Left lobe of liver (tissue), 2 donors: ENCODE data around the gene ZNF793. TPM values are rescaled to one million over a fixed set of nuclear protein-coding genes. Genes with fewer than 3 reads are reported as not detected.

ENCODE experiments used
- ATAC-seq: fragments of 200-7000 bp; cut with Tn5 transposase; one replicate; pipeline ENCODE4 v1.9.1; 2020; ENCODE audit warnings: mild to moderate bottlenecking, moderate library complexity
- DNase-seq: peaks from one replicate; pipeline ENCODE4 v3.0.0-alpha.2; 2020; ENCODE audit warnings: low spot score
- total RNA-seq: library from RNA; stranded (reverse); gene quantifications from one replicate; pipeline ENCODE4 v1.2.1, GENCODE V29; 2021
- donor health status: DM: no; HTN: no; CAD: no; lungs with moderate emphysema.
- donor health status: DM: no; HTN: yes; CAD: no.

The ZNF793 gene
- total RNA-seq, 1 donor from 2014 or later = 0.33 TPM

DNA sequence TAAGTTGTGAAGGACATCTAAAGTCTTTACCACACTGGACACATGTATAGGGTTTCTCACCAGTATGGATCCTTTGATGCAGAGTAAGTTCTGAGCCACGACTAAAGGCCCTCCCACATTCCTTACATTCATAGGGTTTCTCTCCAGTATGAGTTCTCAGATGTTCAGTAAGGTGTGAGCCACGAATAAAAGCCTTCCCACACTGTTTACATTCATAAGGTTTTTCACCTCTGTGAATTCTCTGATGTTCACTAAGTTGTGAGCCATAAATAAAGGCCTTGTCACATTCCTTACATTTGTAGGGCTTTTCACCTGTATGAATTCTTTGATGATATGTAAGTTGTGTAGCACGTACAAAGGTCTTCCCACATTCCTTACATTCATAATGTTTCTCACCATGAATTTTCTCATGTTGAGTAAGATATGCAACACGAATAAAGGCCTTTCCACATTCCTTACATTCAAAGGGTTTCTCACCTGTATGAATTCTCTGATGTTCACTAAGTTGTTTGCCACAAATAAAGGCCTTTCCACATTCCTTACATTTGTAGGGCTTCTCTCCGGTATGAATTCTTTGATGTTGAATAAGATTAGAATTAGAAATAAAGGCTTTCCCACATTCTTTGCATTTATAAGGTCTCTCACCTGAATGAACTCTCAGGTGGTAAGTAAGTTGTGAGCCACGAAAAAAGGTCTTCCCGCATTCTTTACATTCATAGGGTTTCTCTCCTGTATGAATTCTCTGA is 58.1 kb downstream of the ZNF793 start:
- DNase-seq = no peak
- ATAC-seq = no peak

DNA sequence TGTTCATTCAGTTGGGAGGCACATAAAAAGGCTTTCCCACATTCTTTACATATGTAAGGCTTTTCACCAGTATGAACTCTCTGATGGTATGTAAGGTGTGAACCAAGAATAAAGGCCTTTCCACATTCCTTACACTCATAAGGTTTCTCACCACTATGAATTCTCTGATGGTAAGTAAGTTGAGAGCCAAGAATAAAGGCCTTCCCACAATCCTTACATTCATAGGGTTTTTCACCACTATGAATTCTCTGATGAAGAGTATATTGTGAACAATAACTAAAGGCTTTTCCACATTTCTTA is 58.6 kb downstream of the ZNF793 start:
- DNase-seq (no peak), ATAC-seq (no peak)

DNA sequence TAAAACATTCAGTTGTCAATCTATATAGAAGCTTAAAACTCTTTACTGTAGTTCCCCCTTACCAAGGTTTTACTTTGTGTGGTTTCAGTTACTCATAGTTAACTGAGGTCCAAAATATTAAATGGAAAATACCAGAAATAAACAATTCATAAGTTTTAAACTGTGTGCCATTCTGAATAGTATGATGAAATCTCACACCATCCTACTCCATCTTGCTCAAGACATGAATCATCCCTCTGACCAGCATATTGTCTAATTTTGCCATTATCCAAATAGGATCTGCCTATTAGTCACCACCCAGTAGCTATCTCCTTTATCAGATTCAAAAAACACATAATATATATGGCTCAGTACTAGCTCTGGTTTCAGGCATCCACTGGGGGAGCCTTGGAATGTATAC is 65.5 kb downstream of the ZNF793 start:
- ATAC-seq (no peak), DNase-seq (no peak)

DNA sequence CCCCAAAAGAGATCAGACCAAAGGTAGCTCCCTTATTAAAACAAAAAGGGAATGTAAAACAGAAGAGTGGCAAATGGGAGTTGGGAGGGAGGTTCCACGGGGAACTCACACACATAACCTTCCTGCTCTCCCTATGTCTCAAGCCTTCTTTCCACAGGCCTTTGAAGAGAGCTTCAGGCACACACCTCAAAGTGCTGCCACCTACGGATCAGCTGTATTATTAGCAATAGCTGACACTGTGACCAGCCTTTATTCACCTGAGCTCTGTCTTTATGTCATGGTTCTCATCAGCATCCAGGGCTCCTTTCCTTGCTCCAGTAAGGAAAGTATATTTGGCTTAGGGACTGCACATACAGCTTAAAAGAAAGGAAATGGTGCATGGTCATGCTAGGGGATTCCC is 76.6 kb downstream of the ZNF793 start:
- no peak for ATAC-seq

More for the DNA sequence above, 76.6 kb downstream of the ZNF793 start:
- no peak for DNase-seq

Other genes with a start within 250 kb of the ZNF793 start
- 1.6 TPM for gene ZNF527, start 135.8 kb upstream of the ZNF793 start, total RNA-seq
- gene ZNF569, start 39.5 kb upstream of the ZNF793 start, total RNA-seq = 2.1 TPM
- 1.7 TPM for gene ZNF570, start 37.6 kb upstream of the ZNF793 start, total RNA-seq
- gene ZNF571, start 87.9 kb downstream of the ZNF793 start, total RNA-seq = 1.4 TPM
- gene ZNF540, start 87.9 kb downstream of the ZNF793 start, total RNA-seq = 1.7 TPM
- gene ZFP30, start 148.5 kb downstream of the ZNF793 start, total RNA-seq = 4.1 TPM
- 1.1 TPM for gene ZNF607, start 212.8 kb downstream of the ZNF793 start, total RNA-seq